Astrocyte of the spinal cord (primary cell): ENCODE data around the gene TTLL7.

Experiments
- DNase-seq: peaks from one replicate; pipeline ENCODE4 v3.0.0; 2011; ENCODE audit warnings: low read depth, low spot score
- H3K4me3 ChIP-seq: 2 replicates; pipeline ENCODE4 v1.5.1; 2011; ENCODE audit warnings: low read depth, mild to moderate bottlenecking, low read length, moderate library complexity
- in situ Hi-C: cut with HindIII; loops from 2 replicates; pipeline ENCODE4 v1.10.0; 2017; ENCODE audit warnings: low sequenced_read_pairs
- TF ChIP-seq, protein P1 (sequence below): IDR thresholded peaks from 2 replicates; pipeline ENCODE4 v1.5.1; 2012; ENCODE audit warnings: low read depth, mild to moderate bottlenecking, low read length, inconsistent platforms

TTLL7 gene

DNA sequence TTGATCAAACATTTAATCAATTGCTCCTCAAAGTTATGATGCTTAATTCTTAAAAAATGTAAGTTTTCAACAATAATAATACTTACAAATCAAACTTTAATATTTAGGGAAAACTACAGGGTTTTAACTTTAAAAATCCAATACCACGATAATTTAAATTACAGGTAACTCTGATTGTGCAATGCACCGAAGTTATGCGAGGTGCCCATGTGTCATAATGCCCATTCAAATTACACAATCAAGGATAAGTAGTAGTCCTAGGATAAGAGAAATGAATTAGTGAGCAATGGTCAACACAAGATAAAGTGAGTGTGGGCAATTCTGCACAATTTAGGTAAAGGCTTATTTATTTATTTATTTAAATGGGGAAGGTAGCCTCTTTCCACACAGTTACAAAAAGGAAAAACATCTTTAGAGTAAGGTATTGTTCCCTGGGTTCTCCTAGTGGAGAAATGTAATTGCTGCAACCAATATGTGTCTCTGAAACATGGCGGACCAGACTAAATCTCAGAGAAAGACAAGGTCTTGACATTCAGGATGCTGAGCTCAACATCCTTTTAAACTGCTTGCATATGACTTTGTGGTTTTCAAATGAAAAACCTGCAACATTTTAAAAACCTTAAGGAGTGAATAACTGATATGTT lies 164.2 kb downstream of the TTLL7 start:
- TF ChIP-seq, protein P1, sequence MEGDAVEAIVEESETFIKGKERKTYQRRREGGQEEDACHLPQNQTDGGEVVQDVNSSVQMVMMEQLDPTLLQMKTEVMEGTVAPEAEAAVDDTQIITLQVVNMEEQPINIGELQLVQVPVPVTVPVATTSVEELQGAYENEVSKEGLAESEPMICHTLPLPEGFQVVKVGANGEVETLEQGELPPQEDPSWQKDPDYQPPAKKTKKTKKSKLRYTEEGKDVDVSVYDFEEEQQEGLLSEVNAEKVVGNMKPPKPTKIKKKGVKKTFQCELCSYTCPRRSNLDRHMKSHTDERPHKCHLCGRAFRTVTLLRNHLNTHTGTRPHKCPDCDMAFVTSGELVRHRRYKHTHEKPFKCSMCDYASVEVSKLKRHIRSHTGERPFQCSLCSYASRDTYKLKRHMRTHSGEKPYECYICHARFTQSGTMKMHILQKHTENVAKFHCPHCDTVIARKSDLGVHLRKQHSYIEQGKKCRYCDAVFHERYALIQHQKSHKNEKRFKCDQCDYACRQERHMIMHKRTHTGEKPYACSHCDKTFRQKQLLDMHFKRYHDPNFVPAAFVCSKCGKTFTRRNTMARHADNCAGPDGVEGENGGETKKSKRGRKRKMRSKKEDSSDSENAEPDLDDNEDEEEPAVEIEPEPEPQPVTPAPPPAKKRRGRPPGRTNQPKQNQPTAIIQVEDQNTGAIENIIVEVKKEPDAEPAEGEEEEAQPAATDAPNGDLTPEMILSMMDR, result no peak
- in situ Hi-C loops, result no loop called here
- no peak overlapping the region for H3K4me3 ChIP-seq
- DNase-seq, result no peak

DNA sequence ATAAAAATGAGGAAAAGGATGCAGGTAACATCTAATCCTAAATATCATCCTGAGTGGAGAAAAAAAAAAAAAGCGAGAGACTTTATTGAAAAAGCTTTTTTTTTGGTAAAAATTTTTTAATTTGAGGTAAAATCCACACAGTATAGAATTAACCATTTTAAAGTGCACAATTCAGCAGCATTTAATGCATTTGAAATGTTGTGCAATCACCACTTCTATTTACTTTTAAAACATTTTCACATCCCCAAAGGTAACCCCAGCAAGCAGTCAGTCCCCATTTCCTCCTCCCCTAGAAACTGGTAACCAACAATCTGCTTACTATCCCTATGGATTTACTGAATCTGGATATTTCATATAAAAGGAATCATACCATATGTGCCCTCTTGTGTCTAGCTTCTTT lies 166.7 kb downstream of the TTLL7 start:
- TF ChIP-seq, protein P1, result no peak
- in situ Hi-C loops, result no loop called here
- no peak for DNase-seq
- no peak overlapping the region for H3K4me3 ChIP-seq

DNA sequence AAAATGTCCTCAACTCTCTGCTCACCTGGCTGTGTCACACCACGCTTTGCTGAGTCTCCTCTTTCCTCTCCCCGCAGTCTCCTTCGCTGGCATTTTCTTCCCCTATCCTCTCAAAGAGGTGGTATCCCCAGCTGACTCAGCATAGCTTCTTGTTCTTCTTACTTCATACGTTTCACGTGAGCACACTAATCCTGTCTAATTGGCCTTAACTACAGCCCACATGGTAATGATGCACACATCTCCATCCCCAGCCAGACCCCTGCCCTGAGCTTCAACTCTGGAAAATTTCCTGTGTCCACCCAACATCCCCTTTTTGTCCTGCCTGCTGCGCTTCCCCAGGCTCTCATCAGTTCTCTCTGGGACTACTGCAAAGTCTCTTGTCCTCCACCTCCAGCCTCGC lies 169.8 kb downstream of the TTLL7 start:
- in situ Hi-C loops, result no loop called here
- TF ChIP-seq, protein P1, result no peak
- H3K4me3 ChIP-seq, result no peak overlapping the region
- DNase-seq, result no peak

DNA sequence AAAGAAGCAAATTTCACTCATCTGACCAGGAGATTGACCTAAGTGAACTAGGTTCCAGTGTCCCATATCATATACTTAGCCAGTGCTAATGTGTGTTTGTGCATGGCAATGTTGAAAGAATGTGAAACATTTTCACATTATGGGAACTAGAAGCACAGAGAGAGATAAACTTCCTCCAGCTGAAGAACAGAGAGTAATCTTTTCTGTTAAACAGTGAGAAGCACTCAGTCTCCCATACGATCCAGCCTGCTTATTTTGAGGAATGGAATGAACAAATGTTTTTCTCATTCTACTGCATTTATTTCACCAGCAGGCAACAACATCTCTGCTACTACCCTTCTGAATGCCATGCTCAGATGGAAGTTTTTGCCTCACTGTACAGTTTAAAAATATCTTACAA lies 170.5 kb downstream of the TTLL7 start:
- H3K4me3 ChIP-seq, result no peak overlapping the region
- TF ChIP-seq, protein P1, result no peak
- in situ Hi-C loops, result no loop called here
- no peak for DNase-seq

DNA sequence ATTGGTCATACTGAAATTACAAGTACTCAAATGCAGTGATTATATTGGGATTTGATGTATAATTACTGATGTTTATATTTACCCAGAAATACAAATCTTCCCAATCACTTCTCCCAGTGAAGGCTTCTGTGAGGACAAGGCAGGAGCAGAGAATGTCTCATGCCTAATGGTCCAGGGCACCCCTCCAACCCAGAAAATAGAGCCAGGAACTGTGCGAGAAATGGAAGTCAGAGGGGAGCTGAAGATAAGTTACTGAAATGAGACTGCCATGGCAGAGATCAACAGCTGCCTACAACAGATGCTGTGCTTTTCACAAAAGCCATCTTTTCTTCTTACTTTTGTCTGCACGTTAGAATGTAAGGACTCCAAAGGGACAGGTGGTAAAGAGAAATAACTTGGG lies 171.2 kb downstream of the TTLL7 start:
- DNase-seq, result no peak
- in situ Hi-C loops, result no loop called here
- TF ChIP-seq, protein P1, result no peak
- no peak overlapping the region for H3K4me3 ChIP-seq

DNA sequence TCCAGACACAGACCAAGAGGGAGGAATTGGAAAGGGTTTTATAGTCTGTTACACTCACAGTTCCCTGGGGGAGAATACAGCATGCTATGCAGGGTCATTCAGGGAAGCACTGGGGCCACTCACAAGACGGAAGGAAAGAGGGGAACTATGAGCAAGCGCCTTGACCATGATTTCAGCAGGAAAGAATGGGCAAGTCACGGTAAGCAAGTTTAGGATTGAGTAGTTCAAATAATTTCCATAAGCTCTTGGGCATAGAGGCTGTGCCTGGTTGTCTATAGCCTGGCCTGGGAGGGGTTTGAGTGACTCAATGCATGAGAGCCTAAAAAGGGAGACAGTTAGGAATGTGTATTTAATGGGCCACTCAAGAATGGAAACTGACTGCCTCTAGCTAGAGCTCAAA lies 176.7 kb downstream of the TTLL7 start:
- no peak for DNase-seq
- H3K4me3 ChIP-seq, result no peak overlapping the region
- TF ChIP-seq, protein P1, result no peak
- in situ Hi-C loops, result no loop called here

DNA sequence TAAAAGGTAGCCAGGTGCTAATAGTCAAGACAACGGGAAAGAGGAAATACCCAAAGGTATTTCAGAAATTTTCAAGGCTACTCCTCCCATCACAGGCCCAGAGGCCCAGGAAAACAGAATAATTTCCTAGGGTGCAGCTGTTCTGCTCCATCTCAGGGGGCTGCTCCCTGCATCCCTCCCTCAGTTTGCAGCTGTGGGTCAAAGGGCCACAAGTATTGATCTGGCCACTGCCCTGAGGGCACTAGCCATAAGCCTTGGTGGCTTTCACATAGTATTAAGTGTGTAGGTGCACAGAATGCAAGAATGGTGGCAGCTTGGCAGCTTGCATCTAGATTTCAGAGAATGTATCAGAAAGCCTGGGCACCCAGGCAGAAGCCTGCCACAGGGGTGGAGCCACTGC lies 179.5 kb downstream of the TTLL7 start:
- TF ChIP-seq, protein P1, result no peak
- in situ Hi-C loops, result no loop called here
- DNase-seq, result no peak
- no peak overlapping the region for H3K4me3 ChIP-seq
